T-cell (primary cell): ENCODE results near the gene PNCK. TPM values are rescaled to one million over a fixed set of nuclear protein-coding genes. Genes with fewer than 3 reads are reported as not detected.

Experiments
- ATAC-seq, 4 experiments: fragments of 200-7000 bp in 3 of 4; fragments of 150-1000 bp in 1 of 4; cut with Tn5 transposase; replicated peaks in 1 of 4; 1 replicate in 3 of 4; 2 replicates in 1 of 4; pipeline ENCODE4 v1.10.0; 2021; ENCODE audit warnings: moderate library complexity in 3 of 4, mild to moderate bottlenecking in 2 of 4, moderate number of reproducible peaks in 1 of 4
- CTCF ChIA-PET, 2 donors: fragments of 300-600 bp; sonication (Branson Sonifier 250); formaldehyde crosslinking; loops; one replicate each; lab custom pipeline; 2022; ENCODE audit warnings: antibody characterized with exemption in 2 of 2; lab: Charles Lee
- POLR2A ChIA-PET, 2 donors: fragments of 300-600 bp; sonication (Branson Sonifier 250); formaldehyde crosslinking; loops; one replicate each; lab custom pipeline; 2022; ENCODE audit warnings: antibody characterized with exemption in 2 of 2; lab: Charles Lee
- DNase-seq, 35 experiments: peaks; one replicate each; pipeline versions ENCODE4 v3.0.0 to v3.0.0-alpha.2; 2013 to 2023
- H3K27ac ChIP-seq: one replicate; pipeline ENCODE4 v1.5.1; 2013; ENCODE audit warnings: low read length
- H3K27me3 ChIP-seq, 2 experiments: replicated peaks in 1 of 2; 1 replicate in 1 of 2; 2 replicates in 1 of 2; pipeline versions ENCODE4 v1.6.1 to v1.7.0; 2013; ENCODE audit warnings: low read length in 1 of 2, mixed read lengths in 1 of 2; ENCODE audit not compliant: control insufficient read depth in 2 of 2, insufficient read depth in 2 of 2; ENCODE audit errors: extremely low read depth in 1 of 2
- H3K36me3 ChIP-seq, 2 donors: 1 replicate in 1 of 2; 2 replicates in 1 of 2; pipeline versions ENCODE4 v1.6.1 to v1.7.0; 2013; ENCODE audit warnings: low read length in 1 of 2; ENCODE audit not compliant: control insufficient read depth in 2 of 2, insufficient read depth in 1 of 2; ENCODE audit errors: extremely low read depth in 1 of 2
- H3K4me1 ChIP-seq, 2 experiments: 1 replicate in 1 of 2; 2 replicates in 1 of 2; pipeline versions ENCODE4 v1.6.1 to v1.7.0; 2013; ENCODE audit warnings: low read length in 2 of 2, mixed read lengths in 1 of 2; ENCODE audit not compliant: insufficient read depth in 2 of 2, control insufficient read depth in 1 of 2; ENCODE audit errors: extremely low read depth in 1 of 2
- H3K4me3 ChIP-seq, 2 donors: 1 replicate in 1 of 2; 2 replicates in 1 of 2; pipeline versions ENCODE4 v1.5.1 to v1.7.0; 2013; ENCODE audit warnings: mild to moderate bottlenecking in 2 of 2, low read length in 1 of 2, moderate library complexity in 1 of 2; ENCODE audit not compliant: control insufficient read depth in 1 of 2; ENCODE audit errors: extremely low read depth in 1 of 2
- H3K9me3 ChIP-seq: 2 replicates; pipeline ENCODE4 v1.7.0; 2013
- H3K27ac Mint-ChIP-seq, 2 donors: one replicate each; pipeline ENCODE4 v1.8.0; 2020 to 2021; ENCODE audit warnings: mild to moderate bottlenecking in 2 of 2, mixed read lengths in 2 of 2
- H3K27me3 Mint-ChIP-seq, 2 donors: one replicate each; pipeline ENCODE4 v1.8.0; 2021 to 2022; ENCODE audit warnings: mixed read lengths in 2 of 2
- H3K36me3 Mint-ChIP-seq: one replicate; pipeline ENCODE4 v1.8.0; 2021; ENCODE audit warnings: mixed read lengths
- H3K4me1 Mint-ChIP-seq, 3 donors: one replicate each; pipeline ENCODE4 v1.8.0; 2020 to 2022; ENCODE audit warnings: mixed read lengths in 3 of 3, mild to moderate bottlenecking in 1 of 3
- H3K4me3 Mint-ChIP-seq, 3 donors: one replicate each; pipeline ENCODE4 v1.8.0; 2020 to 2022; ENCODE audit warnings: mild to moderate bottlenecking in 3 of 3, mixed read lengths in 3 of 3, moderate library complexity in 3 of 3
- H3K9me3 Mint-ChIP-seq, 3 donors: one replicate each; pipeline ENCODE4 v1.8.0; 2020 to 2022; ENCODE audit warnings: mixed read lengths in 3 of 3
- WGBS: methylation state at CpG from one replicate; pipeline ENCODE4 v1.1.5; 2013; ENCODE audit warnings: missing lambda C conversion rate; ENCODE audit not compliant: insufficient coverage; 5-methylcytosine and 5-hydroxymethylcytosine counted together
- total RNA-seq, 35 experiments: library from RNA in 6 of 35; stranded (reverse) in 6 of 35; fragments of 120-200 nt in 1 of 35; gene quantifications; one replicate each; pipeline versions ENCODE4 v1.2.1 to v1.2.4 and lab custom pipeline; 2013 to 2026

PNCK gene
- total RNA-seq, 5 donors from 2014 or later (not counting 1 experiment from before 2014, with no cell fraction given) = 1.0 TPM; not detected in 4

DNA sequence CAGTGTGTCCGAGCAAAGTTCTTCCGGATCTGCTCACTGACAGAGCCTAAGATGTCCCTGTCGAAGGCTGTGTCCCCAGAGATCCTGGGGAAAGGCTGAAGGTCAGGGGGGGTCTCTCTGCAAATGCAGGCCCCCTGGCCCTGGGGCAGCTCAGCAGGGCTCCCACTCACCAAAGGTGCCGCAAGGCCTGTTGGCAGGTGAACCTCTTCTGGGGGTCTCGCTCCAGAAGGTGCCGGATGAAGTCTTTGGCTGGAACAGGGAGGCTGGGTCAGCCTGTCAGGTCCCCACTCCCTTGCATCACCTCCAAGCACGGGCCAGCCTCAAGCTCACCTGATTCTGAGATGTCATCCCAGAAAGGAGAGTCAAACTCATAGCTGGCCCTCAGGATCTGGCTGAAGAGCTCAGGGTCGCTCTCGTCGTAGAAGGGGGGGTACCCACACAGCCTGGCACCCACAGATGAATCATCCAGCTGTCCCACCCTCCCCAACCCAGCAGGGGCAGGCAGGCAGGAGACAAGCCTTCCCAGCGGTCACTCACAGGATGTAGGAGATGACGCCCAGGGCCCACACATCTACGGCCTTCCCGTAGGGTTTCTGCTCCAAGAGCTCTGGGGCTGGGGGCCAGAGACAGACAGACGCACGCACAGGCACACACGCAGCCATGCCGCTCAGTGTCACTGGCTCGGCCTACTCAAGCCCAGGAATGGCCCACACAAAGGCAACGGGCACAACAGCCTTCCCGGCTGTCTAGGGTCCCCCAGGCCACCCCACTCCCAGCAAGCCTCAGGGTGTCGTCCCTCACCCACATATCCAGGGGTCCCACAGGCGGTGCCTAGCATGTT is 2.6 kb downstream of the PNCK start:
- peaks cover 0 to 48% of the 10 kb centered on the region in 2 experiments for H3K27me3 ChIP-seq
- no peaks in the 10 kb centered on the region for H3K9me3 ChIP-seq
- H3K4me1 ChIP-seq = peaks cover 0 to 23% of the 10 kb centered on the region in 2 experiments
- Mint-ChIP-seq H3K27ac (no peak overlapping the region), H3K9me3 (no peaks in the 10 kb centered on the region), H3K4me1 (peaks cover 8 to 15% (median 8%) of the 10 kb centered on the region in 3 donors), H3K4me3 (no peak overlapping the region), H3K36me3 (no peaks in the 10 kb centered on the region), H3K27me3 (peaks cover 33 to 34% of the 10 kb centered on the region in 2 donors)
- H3K36me3 ChIP-seq = no peaks in the 10 kb centered on the region
- ChIA-PET CTCF (interaction anchor here (0.6 to 0.7 kb wide), 2 partner anchors 14 to 40 kb away, joined by 4 to 8 read pairs; no protein-coding TSS in a partner anchor), POLR2A (no interaction called here)
- no peak for DNase-seq
- ATAC-seq = no peak
- 100% methylated on average over 7 of the region's 23 CpGs for WGBS
- no peak overlapping the region for H3K4me3 ChIP-seq
- H3K27ac ChIP-seq = no peak overlapping the region

DNA sequence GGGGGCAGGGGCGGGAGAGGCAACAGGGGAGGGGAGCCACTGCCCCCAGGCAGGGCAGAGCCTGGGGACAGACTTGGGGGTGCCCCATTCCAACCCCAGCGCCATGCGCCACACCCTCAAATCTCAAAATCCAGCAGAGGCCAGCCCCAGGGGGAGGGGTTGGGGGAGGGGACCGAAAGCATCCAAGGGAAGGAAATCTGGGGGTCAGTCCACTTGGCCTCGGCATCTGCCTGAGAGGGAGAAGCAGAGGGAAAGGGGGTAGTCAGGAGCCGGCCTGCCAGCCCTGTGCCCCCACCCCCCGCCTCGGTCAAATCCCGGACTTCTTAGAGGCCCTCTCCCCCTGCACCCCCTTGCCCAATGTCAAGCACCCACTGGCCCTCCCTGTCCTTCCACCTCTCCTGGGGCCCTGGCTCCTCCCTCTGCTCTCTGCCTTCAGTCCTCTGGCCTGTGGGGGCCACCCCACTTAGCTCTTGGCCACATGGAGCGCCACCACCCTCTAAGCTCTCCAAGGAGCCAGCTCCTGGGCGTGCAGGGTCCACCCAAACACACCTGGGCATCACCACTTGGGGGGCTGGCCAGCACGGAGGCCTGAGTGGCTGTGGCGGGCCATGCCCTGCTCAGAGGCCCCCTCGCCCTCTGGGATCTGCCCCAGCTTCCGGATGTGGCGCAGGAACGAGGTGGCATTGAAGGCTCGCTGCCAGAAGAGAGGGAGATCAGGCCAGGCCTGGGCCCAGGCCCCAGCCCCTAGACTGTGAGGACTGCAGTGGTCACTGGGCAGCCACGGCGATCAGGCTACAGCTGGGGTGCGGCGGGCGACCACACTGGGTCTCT is 3.5 kb downstream of the PNCK start:
- no peak for ATAC-seq
- ChIA-PET CTCF (interaction anchor here (0.5 to 3.6 kb wide), 2 partner anchors 116 to 661 kb away, joined by 3 to 12 read pairs; no protein-coding TSS in a partner anchor), POLR2A (no interaction called here)
- Mint-ChIP-seq H3K27me3 (peaks cover 32 to 37% of the 10 kb centered on the region in 2 donors), H3K4me1 (peaks cover 8 to 15% (median 8%) of the 10 kb centered on the region in 3 donors), H3K9me3 (no peaks in the 10 kb centered on the region), H3K4me3 (no peak overlapping the region), H3K27ac (no peak overlapping the region), H3K36me3 (no peaks in the 10 kb centered on the region)
- no CpG with 5 or more reads among the region's 23 CpGs for WGBS
- peaks cover 0 to 23% of the 10 kb centered on the region in 2 experiments for H3K4me1 ChIP-seq
- H3K27me3 ChIP-seq = peaks cover 0 to 51% of the 10 kb centered on the region in 2 experiments
- no peaks in the 10 kb centered on the region for H3K36me3 ChIP-seq
- H3K9me3 ChIP-seq = no peaks in the 10 kb centered on the region
- H3K27ac ChIP-seq = no peak overlapping the region
- H3K4me3 ChIP-seq = no peak overlapping the region
- no peak for DNase-seq

GRCh38 chrX:153669174-153669890 is 4.3 kb downstream of the PNCK start:
- Mint-ChIP-seq H3K27ac (no peak overlapping the region), H3K36me3 (no peaks in the 10 kb centered on the region), H3K4me3 (no peak overlapping the region), H3K4me1 (peaks cover 8 to 15% (median 8%) of the 10 kb centered on the region in 3 donors), H3K27me3 (peaks cover 24 to 35% of the 10 kb centered on the region in 2 donors), H3K9me3 (no peaks in the 10 kb centered on the region)
- Histone ChIP-seq H3K4me1 (peaks cover 0 to 23% of the 10 kb centered on the region in 2 experiments), H3K27ac (no peak overlapping the region), H3K9me3 (no peaks in the 10 kb centered on the region), H3K36me3 (no peaks in the 10 kb centered on the region), H3K27me3 (peaks cover 0 to 45% of the 10 kb centered on the region in 2 experiments), H3K4me3 (no peak overlapping the region)
- DNase-seq = peak in 22 of 35 experiments; percentile 12 to 64 (median 27)
- CTCF ChIA-PET = interaction anchor here (0.6 to 3.6 kb wide), 8 partner anchors 11 to 728 kb away, joined by 3 to 12 read pairs (median 4); no protein-coding TSS in a partner anchor
- peak in 3 of 4 experiments; percentile 51 to 65 (median 60) for ATAC-seq
- POLR2A ChIA-PET = no interaction called here
- WGBS = 0% methylated on average over 3 of the region's 17 CpGs

DNA sequence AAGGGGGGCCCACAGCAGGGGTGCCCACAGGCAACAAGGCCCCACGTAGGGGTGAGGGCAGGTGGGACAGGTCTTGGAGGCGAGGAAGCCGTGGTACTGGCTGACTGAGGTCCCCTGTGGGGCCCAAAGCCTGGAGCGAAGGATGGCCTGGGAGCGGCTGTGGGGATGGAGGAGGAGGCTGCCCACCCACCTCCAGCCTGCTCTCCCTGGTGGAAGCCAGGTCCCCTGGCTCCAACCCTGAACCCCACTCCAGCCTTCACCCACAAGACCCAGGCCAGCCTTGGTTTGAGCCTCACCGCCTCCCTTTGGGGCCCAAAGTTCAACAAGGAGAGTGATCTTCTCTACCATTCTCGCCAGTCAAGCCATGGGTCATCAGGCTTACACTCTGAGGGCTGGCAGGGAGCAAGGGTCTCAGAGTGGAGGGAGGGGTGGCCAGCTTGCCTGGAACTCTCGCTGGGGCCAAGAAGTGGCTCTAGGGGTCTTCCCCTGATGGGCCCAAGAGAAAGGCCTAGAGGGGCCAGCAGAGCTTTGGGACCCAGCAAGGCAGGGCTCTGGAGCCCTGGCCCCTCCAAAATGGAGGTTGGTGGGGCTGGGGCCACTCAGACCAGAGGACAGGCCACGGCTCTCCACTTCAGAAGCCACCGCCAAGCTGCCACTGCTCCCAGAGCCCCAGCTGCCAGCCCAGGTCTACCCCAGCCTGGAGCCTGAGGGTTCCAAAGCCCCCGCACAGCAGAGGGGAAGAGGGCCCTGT is 5.0 kb downstream of the PNCK start:
- Mint-ChIP-seq H3K27ac (no peak overlapping the region), H3K27me3 (peaks cover 20 to 32% of the 10 kb centered on the region in 2 donors), H3K36me3 (no peaks in the 10 kb centered on the region), H3K4me3 (no peak overlapping the region), H3K9me3 (no peaks in the 10 kb centered on the region), H3K4me1 (peaks cover 6 to 12% (median 8%) of the 10 kb centered on the region in 3 donors)
- CTCF ChIA-PET = interaction anchor here (0.6 to 3.6 kb wide), 14 partner anchors 10 to 727 kb away, joined by 3 to 24 read pairs (median 5); no protein-coding TSS in a partner anchor
- Histone ChIP-seq H3K4me3 (no peak overlapping the region), H3K9me3 (no peaks in the 10 kb centered on the region), H3K27me3 (peaks cover 0 to 40% of the 10 kb centered on the region in 2 experiments), H3K27ac (no peak overlapping the region), H3K36me3 (no peaks in the 10 kb centered on the region), H3K4me1 (peaks cover 0 to 23% of the 10 kb centered on the region in 2 experiments)
- POLR2A ChIA-PET = no interaction called here
- DNase-seq = peak in 2 of 35 experiments; percentile 5 to 11
- WGBS = 100% methylated on average over 2 of the region's 11 CpGs
- no peak for ATAC-seq

DNA sequence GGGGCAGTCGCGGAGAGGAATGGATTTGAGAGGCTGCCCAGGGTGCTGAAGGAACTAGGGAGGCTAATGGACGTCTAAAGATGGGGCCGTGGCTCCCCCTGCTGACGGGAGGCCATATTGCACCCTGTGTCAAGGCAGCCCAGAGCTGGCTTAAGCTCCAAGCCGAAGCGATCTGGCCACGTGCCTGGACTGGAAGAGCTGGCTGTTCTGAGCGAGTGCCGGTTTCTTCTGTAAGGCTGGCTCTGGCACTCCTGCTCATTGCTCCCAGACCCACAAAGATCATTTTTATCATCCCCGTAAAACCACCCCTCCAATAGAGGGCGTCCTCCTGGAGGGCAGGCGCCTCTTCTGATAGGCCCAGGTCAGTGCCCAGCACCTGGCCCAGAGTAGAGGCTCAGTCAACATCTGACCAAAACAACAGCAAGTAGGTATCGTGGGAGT is 5.6 kb downstream of the PNCK start:
- WGBS = 13% methylated on average over 3 of the region's 14 CpGs
- ATAC-seq (peak; percentile 73 to 86 (median 78)), DNase-seq (peak in 34 of 35 experiments; percentile 25 to 84 (median 63))
- Mint-ChIP-seq H3K36me3 (no peaks in the 10 kb centered on the region), H3K9me3 (no peaks in the 10 kb centered on the region), H3K4me3 (peak overlapping the region; percentile 47 to 65 (median 49)), H3K4me1 (peaks cover 5 to 10% (median 8%) of the 10 kb centered on the region in 3 donors), H3K27ac (no peak overlapping the region), H3K27me3 (peaks cover 17 to 32% of the 10 kb centered on the region in 2 donors)
- Histone ChIP-seq H3K4me3 (no peak overlapping the region), H3K9me3 (no peaks in the 10 kb centered on the region), H3K4me1 (peaks cover 0 to 19% of the 10 kb centered on the region in 2 experiments), H3K36me3 (no peaks in the 10 kb centered on the region), H3K27ac (no peak overlapping the region), H3K27me3 (peaks cover 0 to 37% of the 10 kb centered on the region in 2 experiments)
- ChIA-PET POLR2A (no interaction called here), CTCF (interaction anchor here (0.6 to 3.6 kb wide), 11 partner anchors 12 to 726 kb away, joined by 3 to 24 read pairs (median 8); no protein-coding TSS in a partner anchor)
